ENCODE results near the gene ADAMTS17.

- no peak for TF ChIP-seq CTCF (conservative IDR thresholded peaks at IDR 0.05)
- TF ChIP-seq ZFX (IDR thresholded peaks at IDR 0.05) = no peak
Measured at GRCh38 chr15:100276506-100276905, 65.3 kb downstream of the ADAMTS17 start.
